Measurements from ENCODE around the gene TBC1D5.

Gene TBC1D5

DNA sequence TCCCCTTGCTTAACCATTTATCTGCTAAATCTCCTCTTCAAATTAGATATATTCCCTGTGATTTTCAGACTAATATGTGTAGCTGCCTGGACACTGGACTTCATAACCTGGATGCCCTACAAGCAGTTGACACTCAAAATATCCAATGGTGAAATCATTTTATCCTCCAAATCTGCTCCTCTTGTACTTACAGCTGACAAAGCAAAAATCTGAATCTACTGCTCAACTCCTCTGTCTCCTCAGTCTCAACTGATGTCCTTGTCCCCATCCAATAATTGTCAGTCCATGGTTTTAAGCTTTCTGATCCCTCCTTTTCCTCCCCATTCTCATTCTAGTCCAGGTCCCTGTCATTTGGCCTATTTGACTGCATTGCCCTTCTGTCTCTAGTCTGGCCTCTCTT lies 411.8 kb downstream of the TBC1D5 start:
- Histone ChIP-seq H2AFZ (ENCODE audit: low read length) (no peak overlapping the region), H3K36me3 (ENCODE audit: insufficient read depth, low read length) (no peaks in the 10 kb centered on the region; the same call in 1 of the 2 replicates), H3K9ac (ENCODE audit: low read depth, low read length, poor library complexity, severe bottlenecking) (no peak overlapping the region), H3F3A (ENCODE audit: low read depth) (no peaks in the 10 kb centered on the region), H3K4me2 (ENCODE audit: low read depth, low read length, poor library complexity, severe bottlenecking) (no peak overlapping the region), H3K4me1 (ENCODE audit: insufficient read depth, low read length, poor library complexity, severe bottlenecking) (peaks cover 8% of the 10 kb centered on the region), H3K9me2 (replicated peaks; ENCODE audit: low read depth, low read length) (no peaks in the 10 kb centered on the region), H3K79me2 (ENCODE audit: insufficient read depth, low read length) (no peaks in the 10 kb centered on the region), H3K4me3 (ENCODE audit: low read length, poor library complexity, severe bottlenecking) (no peak overlapping the region), H4K20me1 (ENCODE audit: insufficient read depth, low read length, poor library complexity, severe bottlenecking) (no peaks in the 10 kb centered on the region), H3K9me3 (ENCODE audit: insufficient read depth, low read depth, low read length) (no peaks in the 10 kb centered on the region), H3K27me3 (ENCODE audit: insufficient read depth, low read length, poor library complexity, severe bottlenecking) (no peaks in the 10 kb centered on the region)
- TF ChIP-seq, protein P1, sequence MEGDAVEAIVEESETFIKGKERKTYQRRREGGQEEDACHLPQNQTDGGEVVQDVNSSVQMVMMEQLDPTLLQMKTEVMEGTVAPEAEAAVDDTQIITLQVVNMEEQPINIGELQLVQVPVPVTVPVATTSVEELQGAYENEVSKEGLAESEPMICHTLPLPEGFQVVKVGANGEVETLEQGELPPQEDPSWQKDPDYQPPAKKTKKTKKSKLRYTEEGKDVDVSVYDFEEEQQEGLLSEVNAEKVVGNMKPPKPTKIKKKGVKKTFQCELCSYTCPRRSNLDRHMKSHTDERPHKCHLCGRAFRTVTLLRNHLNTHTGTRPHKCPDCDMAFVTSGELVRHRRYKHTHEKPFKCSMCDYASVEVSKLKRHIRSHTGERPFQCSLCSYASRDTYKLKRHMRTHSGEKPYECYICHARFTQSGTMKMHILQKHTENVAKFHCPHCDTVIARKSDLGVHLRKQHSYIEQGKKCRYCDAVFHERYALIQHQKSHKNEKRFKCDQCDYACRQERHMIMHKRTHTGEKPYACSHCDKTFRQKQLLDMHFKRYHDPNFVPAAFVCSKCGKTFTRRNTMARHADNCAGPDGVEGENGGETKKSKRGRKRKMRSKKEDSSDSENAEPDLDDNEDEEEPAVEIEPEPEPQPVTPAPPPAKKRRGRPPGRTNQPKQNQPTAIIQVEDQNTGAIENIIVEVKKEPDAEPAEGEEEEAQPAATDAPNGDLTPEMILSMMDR (conservative IDR thresholded peaks at IDR 0.05; ENCODE audit: low read length) = no peak
- no peak for TF ChIP-seq EZH2phosphoT487 (IDR thresholded peaks at IDR 0.05; ENCODE audit: borderline replicate concordance)

DNA sequence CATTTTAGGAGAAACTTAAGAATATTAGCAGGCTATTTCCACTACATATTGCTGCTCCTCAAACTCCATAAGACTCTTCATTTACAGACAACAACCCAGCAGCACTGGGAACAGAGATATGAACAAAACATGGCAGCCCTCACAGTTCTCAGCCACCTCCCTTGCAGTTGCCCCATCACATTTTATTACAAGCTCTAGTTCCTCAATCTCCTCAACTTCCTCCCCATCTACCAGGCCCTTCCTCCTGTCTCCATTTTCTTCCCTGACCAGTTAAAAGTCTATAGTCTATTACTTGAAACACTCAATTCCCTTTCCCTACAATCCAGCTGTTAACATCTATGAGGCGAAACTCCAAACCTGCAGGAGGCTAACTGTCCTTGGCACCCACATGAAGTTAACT lies 412.5 kb downstream of the TBC1D5 start:
- Histone ChIP-seq H3K9me2 (replicated peaks; ENCODE audit: low read depth, low read length) (no peaks in the 10 kb centered on the region), H2AFZ (ENCODE audit: low read length) (no peak overlapping the region), H3K4me1 (ENCODE audit: insufficient read depth, low read length, poor library complexity, severe bottlenecking) (peaks cover under 1% of the 10 kb centered on the region), H3K36me3 (ENCODE audit: insufficient read depth, low read length) (no peaks in the 10 kb centered on the region; the same call in 1 of the 2 replicates), H3K4me2 (ENCODE audit: low read depth, low read length, poor library complexity, severe bottlenecking) (no peak overlapping the region), H3F3A (ENCODE audit: low read depth) (no peaks in the 10 kb centered on the region), H3K79me2 (ENCODE audit: insufficient read depth, low read length) (no peaks in the 10 kb centered on the region), H4K20me1 (ENCODE audit: insufficient read depth, low read length, poor library complexity, severe bottlenecking) (no peaks in the 10 kb centered on the region), H3K27me3 (ENCODE audit: insufficient read depth, low read length, poor library complexity, severe bottlenecking) (no peaks in the 10 kb centered on the region), H3K9me3 (ENCODE audit: insufficient read depth, low read depth, low read length) (no peaks in the 10 kb centered on the region), H3K9ac (ENCODE audit: low read depth, low read length, poor library complexity, severe bottlenecking) (no peak overlapping the region), H3K4me3 (ENCODE audit: low read length, poor library complexity, severe bottlenecking) (no peak overlapping the region)
- TF ChIP-seq, protein P1 (conservative IDR thresholded peaks at IDR 0.05; ENCODE audit: low read length) = no peak
- TF ChIP-seq EZH2phosphoT487 (IDR thresholded peaks at IDR 0.05; ENCODE audit: borderline replicate concordance) = no peak

DNA sequence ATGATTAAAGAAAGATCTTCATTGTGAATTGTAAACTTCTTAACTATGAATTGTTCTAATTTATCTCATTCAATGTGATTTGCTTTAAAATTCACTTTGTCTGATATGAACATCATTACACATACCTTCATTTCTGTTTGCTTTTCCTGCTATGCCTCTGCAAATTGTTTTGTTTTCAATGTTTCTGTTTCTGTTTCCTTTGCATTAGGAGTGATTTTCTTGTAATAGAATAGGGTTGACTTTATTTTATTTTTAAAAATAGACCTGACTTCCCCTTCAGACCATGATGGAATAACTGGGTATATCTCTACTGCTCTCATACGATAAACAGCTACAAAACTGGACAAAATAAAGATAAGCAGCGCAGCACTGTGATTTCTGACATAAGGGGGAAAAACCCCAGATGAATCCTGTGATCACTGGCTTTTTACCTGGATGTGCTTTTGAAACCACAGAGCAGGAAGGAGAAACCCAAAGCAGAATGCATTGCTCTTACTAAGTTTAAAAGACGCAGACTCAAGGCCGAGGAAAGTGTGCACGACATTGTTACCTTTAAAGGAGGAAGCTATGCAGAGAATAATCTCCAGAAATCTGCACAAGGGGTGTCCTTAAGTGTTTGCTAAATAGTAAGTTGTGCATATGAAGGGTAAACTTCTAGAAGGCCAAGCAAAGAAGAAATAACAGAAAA lies 420.2 kb downstream of the TBC1D5 start:
- H3K27me3 ChIP-seq (ENCODE audit: insufficient read depth, low read length, poor library complexity, severe bottlenecking) = no peaks in the 10 kb centered on the region
- H3K36me3 ChIP-seq (ENCODE audit: insufficient read depth, low read length) = no peaks in the 10 kb centered on the region
- TF ChIP-seq, protein P1 (conservative IDR thresholded peaks at IDR 0.05; ENCODE audit: low read length) = no peak
- peak overlapping the region; percentile 6 for H3K9ac ChIP-seq (ENCODE audit: low read depth, low read length, poor library complexity, severe bottlenecking)
- no peak overlapping the region for H2AFZ ChIP-seq (ENCODE audit: low read length)
- H3K79me2 ChIP-seq (ENCODE audit: insufficient read depth, low read length) = no peaks in the 10 kb centered on the region
- peaks cover 20% of the 10 kb centered on the region for H3K4me1 ChIP-seq (ENCODE audit: insufficient read depth, low read length, poor library complexity, severe bottlenecking)
- peak overlapping the region; percentile 56 for H3K4me2 ChIP-seq (ENCODE audit: low read depth, low read length, poor library complexity, severe bottlenecking)
- H3K9me2 ChIP-seq (replicated peaks; ENCODE audit: low read depth, low read length) = no peaks in the 10 kb centered on the region
- peak overlapping the region; percentile 29 for H3K4me3 ChIP-seq (ENCODE audit: low read length, poor library complexity, severe bottlenecking)
- peaks cover 6% of the 10 kb centered on the region; the same call in 1 of the 2 replicates for H3F3A ChIP-seq (ENCODE audit: low read depth)
- H4K20me1 ChIP-seq (ENCODE audit: insufficient read depth, low read length, poor library complexity, severe bottlenecking) = no peaks in the 10 kb centered on the region
- no peaks in the 10 kb centered on the region for H3K9me3 ChIP-seq (ENCODE audit: insufficient read depth, low read depth, low read length)

All from Loucy (cell line).